Stimulated activated CD4-positive, alpha-beta T cell treated with anti-CD3 and anti-CD28 coated beads, Interleukin-2, amount 100 ng/mL, for 48 hours (primary cell): ENCODE measurements around the gene ZNF358.

Experiments used
- DNase-seq, 2 donors: peaks; one replicate each; pipeline ENCODE4 v3.0.0-alpha.2; 2020

The ZNF358 gene

DNA sequence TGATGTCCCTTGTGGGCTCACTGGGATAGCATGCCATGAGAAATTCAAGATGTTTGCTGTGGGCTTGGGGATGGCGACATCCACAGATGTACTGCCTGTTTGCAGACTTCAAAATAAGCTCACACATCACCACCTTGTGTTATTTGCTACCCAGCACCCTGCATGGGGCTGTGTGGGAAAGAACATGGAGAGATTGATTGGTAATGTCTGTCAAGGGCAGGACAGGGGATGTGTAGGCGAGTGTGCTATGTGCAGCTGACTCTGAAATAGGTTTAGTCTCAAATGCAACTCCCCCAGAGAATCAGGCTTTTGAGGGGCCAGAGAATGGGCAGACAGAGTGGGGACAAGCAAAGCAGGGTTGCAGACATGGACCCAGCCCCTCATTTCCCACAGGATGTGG lies 44.4 kb downstream of the ZNF358 start:
- DNase-seq = no peak

DNA sequence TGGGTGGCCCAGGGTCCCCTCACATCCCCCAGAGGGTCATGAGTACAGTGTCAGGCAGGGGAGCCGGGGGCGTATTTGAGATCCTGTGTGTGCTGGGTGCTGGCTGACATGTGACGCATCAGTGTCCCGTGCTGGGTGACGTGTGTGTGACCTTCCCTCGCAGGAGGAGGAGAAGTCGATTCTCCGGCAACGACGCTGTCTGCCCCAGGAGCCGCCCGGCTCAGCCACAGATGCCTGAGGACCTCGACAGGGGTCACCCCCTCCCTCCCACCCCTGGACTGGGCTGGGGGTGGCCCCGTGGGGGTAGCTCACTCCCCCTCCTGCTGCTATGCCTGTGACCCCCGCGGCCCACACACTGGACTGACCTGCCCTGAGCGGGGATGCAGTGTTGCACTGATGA lies 45.4 kb downstream of the ZNF358 start:
- DNase-seq = no peak

DNA sequence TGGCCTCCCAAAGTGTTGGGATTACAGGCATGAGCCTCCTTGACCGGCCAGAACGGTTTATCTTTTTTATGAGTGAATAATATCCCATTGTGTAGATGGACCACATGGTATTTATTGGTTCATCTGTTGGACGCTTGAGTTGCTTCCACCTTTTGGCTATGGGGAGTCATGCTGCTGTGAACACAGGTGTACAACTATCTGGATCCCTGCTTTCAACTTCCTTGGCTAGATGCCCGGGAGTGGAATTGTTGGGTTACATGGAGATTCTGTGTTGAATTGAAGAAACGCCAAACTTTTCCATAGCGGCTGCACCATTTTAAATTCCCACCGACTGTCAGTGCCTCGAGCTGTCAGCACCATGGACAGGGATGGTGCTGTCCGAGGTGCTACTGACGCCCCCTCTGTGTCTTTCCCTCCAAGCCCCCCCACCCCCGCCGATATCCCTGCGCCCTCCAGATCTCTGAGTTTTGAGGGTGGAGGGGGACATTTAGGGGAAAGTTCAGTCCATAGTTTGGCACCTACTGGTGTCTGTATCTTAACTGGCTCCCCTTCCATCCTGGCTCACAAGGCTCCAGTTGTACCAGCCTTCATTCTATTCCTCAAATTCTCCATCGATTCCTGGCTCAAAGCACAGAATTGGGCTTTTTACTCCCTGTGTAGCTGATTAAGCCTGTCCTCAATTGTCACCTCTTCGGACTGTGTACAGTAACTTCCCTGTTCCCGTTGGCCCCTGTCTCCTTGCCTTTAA lies 46.9 kb downstream of the ZNF358 start:
- no peak for DNase-seq

DNA sequence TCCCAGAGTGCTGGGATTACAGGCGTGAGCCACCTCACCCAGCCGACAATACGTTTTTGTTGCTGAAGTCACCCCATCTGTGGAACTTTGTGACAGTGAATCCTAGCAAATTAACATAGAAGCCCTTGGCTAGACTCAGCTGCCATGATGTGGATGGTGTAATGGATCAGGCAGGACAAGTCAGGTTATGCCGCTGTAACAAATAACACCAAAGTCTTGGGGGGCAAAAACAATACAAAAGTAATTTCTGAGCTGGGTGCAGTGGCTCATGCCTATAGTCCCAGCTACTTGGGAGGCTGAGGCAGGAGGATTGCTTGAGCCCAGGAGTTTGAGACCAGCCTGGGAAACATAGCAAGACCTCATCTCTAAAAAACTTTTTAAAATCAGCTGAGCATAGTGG lies 49.0 kb downstream of the ZNF358 start:
- DNase-seq = no peak

DNA sequence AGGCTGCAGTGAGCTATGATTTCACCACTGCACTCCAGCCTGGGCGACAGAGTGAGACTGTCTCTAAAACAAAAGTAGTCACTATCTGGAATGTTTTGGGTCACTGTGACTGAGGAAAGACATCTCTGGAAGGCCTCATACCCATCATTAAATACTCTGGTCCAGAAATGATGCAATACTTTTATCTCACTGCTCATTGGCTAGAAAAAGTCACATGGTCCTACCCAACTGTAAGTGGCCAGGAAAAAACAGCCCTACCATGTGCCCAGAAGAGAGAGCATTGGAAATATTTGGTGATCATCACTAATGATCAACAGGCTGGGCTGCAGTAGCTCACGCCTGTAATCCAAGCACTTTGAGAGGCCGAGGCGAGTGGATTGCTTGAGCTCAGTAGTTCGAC lies 49.4 kb downstream of the ZNF358 start:
- no peak for DNase-seq
